AG04449 (cell line): ENCODE measurements around the gene ZNF385C.

Experiments used
- CTCF ChIA-PET: fragments of 350-600 bp; formaldehyde crosslinking; extraction: SDS; loops from one replicate; lab custom pipeline; 2021; ENCODE audit warnings: antibody characterized with exemption; lab: Yijun Ruan, JAX
- POLR2A ChIA-PET: fragments of 400-600, 350-600 bp; formaldehyde crosslinking; extraction: SDS; loops from one replicate; lab custom pipeline; 2020; ENCODE audit warnings: antibody characterized with exemption, inconsistent platforms; lab: Yijun Ruan, JAX
- DNase-seq: peaks from one replicate; pipeline ENCODE4 v3.0.0-alpha.2; 2010; ENCODE audit warnings: low read depth, low spot score
- H3K4me3 ChIP-seq: 2 replicates; pipeline ENCODE4 v1.5.1; 2011; ENCODE audit warnings: low read depth, mild to moderate bottlenecking, control low read depth, low read length
- CTCF ChIP-seq: IDR thresholded peaks from one replicate; pipeline ENCODE4 v1.5.1; 2011; ENCODE audit warnings: mild to moderate bottlenecking, moderate library complexity, low read length, control low read depth, inconsistent platforms; ENCODE audit not compliant: insufficient read depth; ENCODE audit errors: missing control alignments

Gene ZNF385C

DNA sequence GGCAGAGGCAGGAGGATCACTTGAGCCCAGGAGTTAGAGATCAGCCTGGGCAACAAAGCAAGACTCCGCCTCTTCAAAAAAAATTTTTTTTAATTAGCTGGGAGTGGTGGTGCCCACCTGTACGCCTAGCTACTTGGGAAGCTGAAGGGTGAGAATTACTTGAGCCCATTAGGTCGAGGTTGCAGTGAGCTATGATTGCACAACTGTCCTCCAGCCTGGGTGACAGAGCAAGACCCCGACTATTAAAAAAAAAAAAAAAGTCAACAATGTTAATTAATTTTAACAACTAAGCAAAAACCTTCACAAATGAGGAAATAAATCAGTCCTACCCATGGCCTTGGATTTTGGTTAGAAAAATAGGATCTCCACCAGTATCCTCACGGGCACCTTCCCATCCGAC, 8.9 kb upstream of the ZNF385C start:
- POLR2A ChIA-PET: interaction anchor here (0.8 kb wide), 1 partner anchor 141 kb away, joined by 3 read pairs; no protein-coding TSS in a partner anchor

GRCh38 chr17:42106009-42106408, 7.7 kb upstream of the ZNF385C start:
- no peak overlapping the region for H3K4me3 ChIP-seq
- no peak for TF ChIP-seq CTCF
- DNase-seq: no peak
- ChIA-PET POLR2A (interaction anchor here (0.7 kb wide), 1 partner anchor 139 kb away, joined by 4 read pairs; the partner anchor contains the start of gene CNP), CTCF (interaction anchor here (1.5 to 25.6 kb wide), 3 partner anchors 14 to 84 kb away, joined by 3 to 451 read pairs (median 14); partner anchors contain the start of genes DNAJC7 and NKIRAS2)

More for the DNA sequence above, 8.9 kb upstream of the ZNF385C start:
- no peak for TF ChIP-seq CTCF
- CTCF ChIA-PET: interaction anchor here (0.7 to 25.6 kb wide), 6 partner anchors 10 to 144 kb away, joined by 3 to 451 read pairs (median 5); partner anchors contain the start of genes DNAJC7 and NKIRAS2
- no peak for DNase-seq
- no peak overlapping the region for H3K4me3 ChIP-seq

DNA sequence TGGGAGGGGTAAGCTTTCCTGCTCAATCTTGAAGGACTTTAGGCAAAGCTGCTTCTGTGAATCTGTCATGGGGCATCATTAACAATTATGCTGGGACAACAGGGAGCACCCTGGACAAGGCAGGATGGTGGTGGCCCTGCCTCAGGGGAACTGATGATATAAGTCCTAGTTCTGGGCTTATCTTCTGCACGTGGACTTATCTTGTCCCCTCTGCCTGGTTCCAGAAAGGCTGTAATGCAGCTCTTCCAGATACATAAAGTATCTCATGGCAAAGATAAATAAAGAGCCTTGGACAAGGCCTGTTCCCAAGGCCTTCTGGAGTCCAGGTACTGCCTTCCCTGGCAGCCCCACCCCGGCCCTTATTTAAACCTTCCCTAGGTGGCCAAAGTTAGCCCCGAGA, 6.0 kb upstream of the ZNF385C start:
- no peak overlapping the region for H3K4me3 ChIP-seq
- TF ChIP-seq CTCF: no peak
- ChIA-PET POLR2A (no interaction called here), CTCF (interaction anchor here (0.8 to 25.6 kb wide), 7 partner anchors 9 to 423 kb away, joined by 3 to 451 read pairs (median 17); partner anchors contain the start of genes DHX58, DNAJC7 and NKIRAS2)
- no peak for DNase-seq

DNA sequence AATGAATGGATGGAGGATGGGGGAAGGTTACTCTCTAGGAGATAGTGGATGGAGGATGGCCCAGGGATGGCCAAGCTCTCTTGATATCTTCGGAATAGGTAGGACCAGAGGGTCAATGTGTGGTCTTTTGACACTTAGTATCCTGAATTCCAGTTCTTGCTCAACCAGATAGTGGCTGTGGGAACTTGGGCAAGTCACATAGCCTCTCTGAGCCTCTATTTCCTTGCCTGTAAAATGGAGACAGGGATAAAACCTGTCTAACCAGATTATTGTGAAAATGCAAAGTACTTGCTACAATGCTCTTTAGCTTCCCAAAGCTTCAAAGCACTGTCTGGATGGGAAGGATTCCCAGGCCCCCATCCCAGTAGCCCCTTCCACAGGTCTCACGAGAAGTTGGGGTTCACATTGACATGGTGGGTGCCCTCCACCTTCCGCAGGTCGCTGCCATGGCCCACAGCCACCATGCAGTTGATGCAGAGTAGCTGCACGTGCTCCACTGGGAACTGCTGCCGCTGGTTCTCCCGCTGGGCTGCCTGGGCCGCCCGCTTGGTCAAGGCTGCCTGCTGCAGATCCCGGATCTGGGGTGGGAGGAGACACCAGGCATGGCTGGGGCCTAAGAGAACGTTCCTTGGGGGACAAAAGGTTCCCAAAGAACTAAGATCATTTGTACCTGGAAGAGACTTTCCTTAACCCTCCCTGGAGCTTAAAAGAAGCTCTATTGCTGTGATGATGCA, 5.1 kb upstream of the ZNF385C start:
- no peak overlapping the region for H3K4me3 ChIP-seq
- DNase-seq: no peak
- ChIA-PET CTCF (interaction anchor here (0.8 to 25.6 kb wide), 9 partner anchors 10 to 424 kb away, joined by 3 to 451 read pairs (median 14); partner anchors contain the start of genes DHX58, DNAJC7 and NKIRAS2), POLR2A (interaction anchor here (0.5 kb wide), 1 partner anchor 133 kb away, joined by 4 read pairs; no protein-coding TSS in a partner anchor)
- TF ChIP-seq CTCF: no peak

DNA sequence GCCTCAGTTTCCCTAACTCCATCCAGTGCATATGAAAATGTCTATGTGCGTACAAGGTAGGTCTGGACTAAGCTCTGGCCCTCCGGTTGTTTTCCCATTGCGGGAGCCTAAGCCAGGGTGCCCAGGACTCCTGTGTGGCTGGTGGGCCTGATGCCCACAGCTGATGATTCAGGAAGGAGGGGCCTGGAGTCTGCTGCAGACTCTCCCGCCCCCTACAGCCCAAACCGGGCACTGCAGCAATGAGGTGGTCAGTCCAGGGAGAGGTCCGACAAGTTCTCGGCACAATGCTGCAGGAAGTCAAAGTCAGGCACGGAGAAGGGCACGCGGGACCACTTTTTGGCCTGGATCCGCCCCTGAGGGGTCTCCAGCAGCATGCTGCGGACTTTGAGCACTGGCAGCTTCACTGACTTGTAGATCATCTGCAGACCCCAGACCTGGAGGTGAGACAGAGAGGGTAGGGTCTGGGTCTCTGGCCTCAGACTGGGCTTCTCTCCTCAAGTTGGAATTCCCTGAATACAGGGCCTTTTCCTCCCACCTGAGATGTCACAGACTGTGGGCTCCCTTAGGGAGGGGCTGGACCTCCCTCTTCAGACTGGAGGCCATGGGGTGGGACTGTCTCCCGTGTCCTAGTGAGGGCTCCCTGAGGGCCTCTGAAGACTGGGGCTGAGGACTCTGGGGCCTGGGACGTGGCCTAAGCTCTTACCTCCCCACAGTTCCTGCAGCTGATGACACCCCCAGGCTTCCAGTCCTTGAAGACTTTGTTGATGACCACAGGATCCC, 3.4 kb upstream of the ZNF385C start:
- no peak overlapping the region for H3K4me3 ChIP-seq
- ChIA-PET CTCF (interaction anchor here (0.6 to 25.6 kb wide), 19 partner anchors 8 to 139 kb away, joined by 3 to 451 read pairs (median 5); partner anchors contain the start of genes DHX58, DNAJC7, KAT2A and NKIRAS2), POLR2A (no interaction called here)
- TF ChIP-seq CTCF: peak; percentile 77
- DNase-seq: no peak
